ENCODE measurements around the gene RAB7B.
A peak's percentile ranks its signal among the peaks of the same experiment; 100 is the strongest.

RAB7B gene

GRCh38 chr1:206049919-206050600 is 46.9 kb upstream of the RAB7B start:
- Histone ChIP-seq H3K4me3 (replicated peaks; ENCODE audit: insufficient read depth, low read length) (no peak overlapping the region), H3K27ac (replicated peaks) (peak overlapping the region; percentile 71)

GRCh38 chr1:206049293-206049692 is 46.1 kb upstream of the RAB7B start:
- TF ChIP-seq SPI1 (IDR thresholded peaks at IDR 0.05; ENCODE audit: borderline replicate concordance, low read depth) (no peak), REST (IDR thresholded peaks at IDR 0.05; ENCODE audit: insufficient replicate concordance, low read depth) (no peak), CTCF (IDR thresholded peaks at IDR 0.05; ENCODE audit: insufficient read depth, low read length) (no peak), POLR2AphosphoS5 (IDR thresholded peaks at IDR 0.05; ENCODE audit: low read depth) (no peak), GABPA (IDR thresholded peaks at IDR 0.05; ENCODE audit: low read depth) (no peak)
- Histone ChIP-seq H3K27ac (replicated peaks) (peak overlapping the region; percentile 45), H3K27me3 (ENCODE audit: insufficient read depth, poor library complexity, severe bottlenecking) (no peaks in the 10 kb centered on the region), H3K4me3 (replicated peaks; ENCODE audit: insufficient read depth, low read length) (no peak overlapping the region)
- DNase-seq (ENCODE audit: low read depth in 1 of 2, low spot score in 1 of 2): no peak

More at GRCh38 chr1:206049919-206050600, 46.9 kb upstream of the RAB7B start:
- DNase-seq (ENCODE audit: low read depth in 1 of 2, low spot score in 1 of 2): no peak
- no peak for TF ChIP-seq REST (IDR thresholded peaks at IDR 0.05; ENCODE audit: insufficient replicate concordance, low read depth)
- TF ChIP-seq GABPA (IDR thresholded peaks at IDR 0.05; ENCODE audit: low read depth): no peak
- TF ChIP-seq CTCF (IDR thresholded peaks at IDR 0.05; ENCODE audit: insufficient read depth, low read length): no peak
- TF ChIP-seq POLR2AphosphoS5 (IDR thresholded peaks at IDR 0.05; ENCODE audit: low read depth): no peak
- TF ChIP-seq SPI1 (IDR thresholded peaks at IDR 0.05; ENCODE audit: borderline replicate concordance, low read depth): no peak
- H3K27me3 ChIP-seq (ENCODE audit: insufficient read depth, poor library complexity, severe bottlenecking): no peaks in the 10 kb centered on the region

GRCh38 chr1:206048582-206048981 is 45.4 kb upstream of the RAB7B start:
- no peak overlapping the region for H3K4me3 ChIP-seq (replicated peaks; ENCODE audit: insufficient read depth, low read length)
- DNase-seq (ENCODE audit: low read depth in 1 of 2, low spot score in 1 of 2): peak; percentile 66 to 84
- peak overlapping the region; percentile 45 for H3K27ac ChIP-seq (replicated peaks)
- TF ChIP-seq CTCF (IDR thresholded peaks at IDR 0.05; ENCODE audit: insufficient read depth, low read length): no peak
- no peak for TF ChIP-seq REST (IDR thresholded peaks at IDR 0.05; ENCODE audit: insufficient replicate concordance, low read depth)
- TF ChIP-seq POLR2AphosphoS5 (IDR thresholded peaks at IDR 0.05; ENCODE audit: low read depth): 0 out of 2 replicates have a peak, but pooled peaks have one; percentile 19
- no peak for TF ChIP-seq GABPA (IDR thresholded peaks at IDR 0.05; ENCODE audit: low read depth)
- peak; percentile 72; the same call in 1 of the 2 replicates for TF ChIP-seq SPI1 (IDR thresholded peaks at IDR 0.05; ENCODE audit: borderline replicate concordance, low read depth)
- H3K27me3 ChIP-seq (ENCODE audit: insufficient read depth, poor library complexity, severe bottlenecking): no peaks in the 10 kb centered on the region

All from HL-60 (cell line).